BJ (cell line): Measurements from ENCODE around the gene SPATA2L. TPM values are rescaled to one million over a fixed set of nuclear protein-coding genes. Genes with fewer than 3 reads are reported as not detected.

Experiments used
- CTCF ChIA-PET: fragments of 350-600 bp; formaldehyde crosslinking; extraction: SDS; loops from one replicate; lab custom pipeline; 2021; ENCODE audit warnings: antibody characterized with exemption, inconsistent platforms; lab: Yijun Ruan, JAX
- POLR2A ChIA-PET: fragments of 300-600 bp; sonication (Branson Sonifier 250); formaldehyde crosslinking; extraction: SDS; loops from one replicate; lab custom pipeline; 2021; ENCODE audit warnings: antibody characterized with exemption; lab: Charles Lee
- DNase-seq: peaks from one replicate; pipeline ENCODE4 v3.0.0-alpha.2; 2011; ENCODE audit warnings: low read depth
- H3K27me3 ChIP-seq: 2 replicates; pipeline ENCODE4 v1.6.0; 2011; ENCODE audit warnings: low read length; ENCODE audit not compliant: control insufficient read depth, insufficient read depth
- H3K36me3 ChIP-seq: 2 replicates; pipeline ENCODE4 v1.5.1; 2011; ENCODE audit warnings: low read length; ENCODE audit not compliant: control insufficient read depth, insufficient read depth
- H3K4me3 ChIP-seq: 2 replicates; pipeline ENCODE4 v1.5.1; 2011; ENCODE audit warnings: low read depth, mild to moderate bottlenecking, control low read depth, low read length
- polyA plus RNA-seq: library from polyadenylated mRNA; depleted of rRNA; stranded (reverse); fragments of >200 nt; gene quantifications from 2 replicates; pipeline ENCODE4 v1.2.3, GENCODE V29; 2011
- TF ChIP-seq, protein P1 (sequence below): IDR thresholded peaks from 2 replicates; pipeline ENCODE4 v1.5.1; 2011; ENCODE audit warnings: low read depth, mild to moderate bottlenecking, control low read depth, inconsistent platforms, low read length, moderate library complexity; ENCODE audit not compliant: insufficient read depth

The SPATA2L gene
- polyA plus RNA-seq, 1 experiment, result 5.3 TPM

DNA sequence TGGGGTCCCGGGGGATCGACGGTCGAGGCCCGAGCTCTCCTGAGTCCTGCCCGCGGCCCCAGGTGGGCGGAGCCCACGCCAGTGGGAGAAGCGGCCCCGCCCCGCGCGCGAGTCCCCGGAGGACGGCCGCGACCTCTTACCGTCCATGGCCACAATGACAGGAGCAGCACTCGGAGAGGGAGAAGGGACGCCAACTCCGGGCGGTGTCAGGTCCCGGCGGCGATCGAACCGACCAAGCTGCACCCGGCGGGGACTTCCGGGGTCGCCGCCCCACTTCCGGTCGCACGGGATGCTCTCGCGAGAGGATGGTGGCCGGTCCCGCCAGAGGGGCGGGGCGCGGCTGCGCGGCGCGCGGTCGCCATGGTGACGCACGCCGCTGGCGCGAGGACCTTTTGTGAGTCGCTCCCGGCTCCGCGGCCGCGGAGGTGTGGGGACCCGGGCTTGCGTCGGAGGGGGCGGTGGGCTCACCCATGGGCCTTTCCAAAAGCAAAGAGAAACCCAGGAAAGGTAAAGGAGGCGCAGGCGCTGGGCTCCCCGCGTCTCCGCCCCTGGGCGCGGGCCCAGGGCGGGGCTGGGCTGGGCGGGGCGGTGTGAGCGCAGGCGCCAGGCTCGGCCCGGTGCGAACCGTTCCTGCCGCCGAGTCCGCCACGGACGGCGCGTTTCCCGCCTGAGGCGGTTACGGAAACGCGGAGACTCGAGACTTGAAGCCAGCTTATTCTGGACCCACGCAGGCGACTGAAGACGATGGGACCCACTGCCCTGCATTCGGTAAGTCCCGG lies 43.9 kb downstream of the SPATA2L start, which contains the start of the genes CHMP1A and SPATA33:
Gene CHMP1A (minus strand): TSS at position 267 of the 779 bp plus-strand sequence. CDS start 120 bp downstream, at position 147.
Gene SPATA33 (plus strand): TSS at position 395 of the 779 bp plus-strand sequence. CDS start 76 bp downstream, at position 471.
- Histone ChIP-seq H3K27me3 (no peaks in the 10 kb centered on the region), H3K4me3 (peak within 1 kb of the TSS; percentile 84), H3K36me3 (peaks cover 6% of the 10 kb centered on the region)
- TF ChIP-seq, protein P1, sequence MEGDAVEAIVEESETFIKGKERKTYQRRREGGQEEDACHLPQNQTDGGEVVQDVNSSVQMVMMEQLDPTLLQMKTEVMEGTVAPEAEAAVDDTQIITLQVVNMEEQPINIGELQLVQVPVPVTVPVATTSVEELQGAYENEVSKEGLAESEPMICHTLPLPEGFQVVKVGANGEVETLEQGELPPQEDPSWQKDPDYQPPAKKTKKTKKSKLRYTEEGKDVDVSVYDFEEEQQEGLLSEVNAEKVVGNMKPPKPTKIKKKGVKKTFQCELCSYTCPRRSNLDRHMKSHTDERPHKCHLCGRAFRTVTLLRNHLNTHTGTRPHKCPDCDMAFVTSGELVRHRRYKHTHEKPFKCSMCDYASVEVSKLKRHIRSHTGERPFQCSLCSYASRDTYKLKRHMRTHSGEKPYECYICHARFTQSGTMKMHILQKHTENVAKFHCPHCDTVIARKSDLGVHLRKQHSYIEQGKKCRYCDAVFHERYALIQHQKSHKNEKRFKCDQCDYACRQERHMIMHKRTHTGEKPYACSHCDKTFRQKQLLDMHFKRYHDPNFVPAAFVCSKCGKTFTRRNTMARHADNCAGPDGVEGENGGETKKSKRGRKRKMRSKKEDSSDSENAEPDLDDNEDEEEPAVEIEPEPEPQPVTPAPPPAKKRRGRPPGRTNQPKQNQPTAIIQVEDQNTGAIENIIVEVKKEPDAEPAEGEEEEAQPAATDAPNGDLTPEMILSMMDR, result no peak
- DNase-seq, result peak; percentile 23
- ChIA-PET CTCF (interaction anchor here (0.7 to 2.2 kb wide), 3 partner anchors 16 to 204 kb away, joined by 3 to 4 read pairs (median 3); no protein-coding TSS in a partner anchor), POLR2A (interaction anchor here (0.6 kb wide), 2 partner anchors 14 to 34 kb away, joined by 3 to 8 read pairs; no protein-coding TSS in a partner anchor)

DNA sequence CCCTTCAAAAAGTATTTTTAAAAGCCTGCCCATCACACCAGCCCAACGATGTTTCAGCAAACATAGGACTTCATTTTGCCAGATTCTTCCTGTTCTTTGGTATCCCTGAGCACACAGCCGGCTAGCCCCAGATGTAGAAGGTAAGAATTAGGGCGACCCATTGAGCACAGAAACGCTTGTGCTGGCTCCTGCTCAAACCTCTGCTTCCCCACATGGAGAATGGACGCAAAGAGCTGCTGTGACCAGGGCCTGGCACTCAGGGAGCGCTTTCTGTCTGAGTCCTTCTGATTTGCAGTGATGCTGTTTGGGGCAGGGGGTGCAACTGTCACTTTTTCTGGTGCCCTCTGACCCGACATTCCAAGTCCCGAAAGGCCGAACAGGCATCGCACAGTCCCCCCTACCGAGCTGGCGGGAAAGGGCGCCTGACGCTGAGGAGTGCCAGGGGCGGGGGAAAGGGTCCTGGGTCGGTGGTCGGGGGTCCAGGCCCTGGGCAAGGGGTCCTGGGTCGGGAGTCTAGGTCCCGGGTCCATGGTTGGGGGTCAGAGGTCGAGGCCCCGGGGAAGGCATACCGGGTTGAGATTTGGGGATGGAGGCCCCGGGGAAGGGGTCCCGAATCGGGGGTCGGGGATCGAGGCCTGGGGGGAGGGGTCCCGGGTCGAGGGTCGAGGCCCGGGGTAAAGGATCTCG lies 44.9 kb downstream of the SPATA2L start:
- CTCF ChIA-PET, result interaction anchor here (2.2 kb wide), 1 partner anchor 205 kb away, joined by 4 read pairs; no protein-coding TSS in a partner anchor
- POLR2A ChIA-PET, result no interaction called here
- TF ChIP-seq, protein P1, result no peak
- H3K36me3 ChIP-seq, result peaks cover 9% of the 10 kb centered on the region
- H3K4me3 ChIP-seq, result peak overlapping the region; percentile 84
- no peaks in the 10 kb centered on the region for H3K27me3 ChIP-seq
- no peak for DNase-seq

DNA sequence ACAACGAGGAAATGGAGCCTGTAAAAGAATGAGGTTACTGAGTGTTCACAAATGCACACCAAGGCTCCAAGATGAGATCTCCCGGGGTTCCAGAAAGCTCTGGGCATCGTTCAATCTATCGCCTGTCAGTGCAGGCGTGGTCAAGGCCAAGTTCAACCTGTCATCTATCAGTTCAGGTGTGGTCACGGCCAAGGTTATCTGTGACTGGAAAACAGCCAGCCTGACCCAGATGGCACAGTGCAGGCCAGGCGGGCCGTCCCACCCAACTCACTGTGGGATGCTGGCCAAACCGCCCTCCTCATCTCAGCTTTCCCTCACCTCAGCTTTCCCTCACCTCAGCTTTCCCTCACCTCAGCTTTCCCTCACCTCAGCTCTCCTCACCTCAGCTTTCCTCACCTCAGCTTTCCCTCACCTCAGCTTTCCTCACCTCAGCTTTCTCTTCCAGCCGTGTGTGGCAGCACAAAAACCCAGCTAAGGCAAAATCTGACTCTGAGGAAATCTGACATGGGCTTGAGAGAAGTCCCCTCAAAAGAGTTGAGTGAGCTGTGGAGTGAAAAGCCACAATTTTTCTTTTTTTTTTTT lies 46.4 kb downstream of the SPATA2L start:
- DNase-seq, result no peak
- ChIA-PET CTCF (interaction anchor here (1.1 to 1.2 kb wide), 3 partner anchors 11 to 89 kb away, joined by 3 read pairs; no protein-coding TSS in a partner anchor), POLR2A (no interaction called here)
- Histone ChIP-seq H3K27me3 (no peaks in the 10 kb centered on the region), H3K4me3 (no peak overlapping the region), H3K36me3 (peaks cover 15% of the 10 kb centered on the region)
- TF ChIP-seq, protein P1, result no peak

DNA sequence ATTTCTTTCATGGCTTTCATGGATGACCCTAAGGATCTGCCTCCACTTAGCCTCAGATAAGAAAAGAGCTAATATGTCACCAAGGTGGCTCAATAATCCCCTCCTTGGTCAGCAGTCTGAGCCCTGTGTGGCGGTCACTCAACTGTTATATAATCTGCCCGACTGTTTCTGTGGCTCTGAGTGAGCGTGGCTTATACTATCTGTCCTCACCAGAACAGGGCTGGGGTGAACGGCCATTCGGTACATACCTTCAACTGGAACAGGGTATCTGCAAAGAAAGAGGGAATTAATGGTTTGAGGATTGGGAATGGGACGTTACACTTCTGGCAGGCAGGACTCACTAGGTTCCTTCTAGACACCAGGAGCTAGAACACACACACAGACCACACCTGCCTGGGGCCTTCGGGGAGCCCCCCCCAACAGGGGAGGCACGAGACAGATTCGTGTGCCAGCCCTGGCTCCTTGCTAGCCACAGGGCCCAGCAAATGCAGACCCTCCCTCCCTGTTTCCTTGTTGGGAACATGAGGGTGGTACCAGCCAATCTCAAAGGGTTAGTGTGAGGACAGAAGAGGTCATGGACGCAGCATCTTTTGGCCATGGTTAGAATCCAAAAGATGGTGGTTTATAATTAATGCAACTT lies 47.7 kb downstream of the SPATA2L start:
- CTCF ChIA-PET, result interaction anchor here (1.6 kb wide), 1 partner anchor 12 kb away, joined by 5 read pairs; no protein-coding TSS in a partner anchor
- no peak for DNase-seq
- TF ChIP-seq, protein P1, result no peak
- peaks cover 17% of the 10 kb centered on the region for H3K36me3 ChIP-seq
- H3K4me3 ChIP-seq, result no peak overlapping the region
- no peaks in the 10 kb centered on the region for H3K27me3 ChIP-seq
- POLR2A ChIA-PET, result no interaction called here
